ENCODE results near the gene KDM2A.

KDM2A gene

DNA sequence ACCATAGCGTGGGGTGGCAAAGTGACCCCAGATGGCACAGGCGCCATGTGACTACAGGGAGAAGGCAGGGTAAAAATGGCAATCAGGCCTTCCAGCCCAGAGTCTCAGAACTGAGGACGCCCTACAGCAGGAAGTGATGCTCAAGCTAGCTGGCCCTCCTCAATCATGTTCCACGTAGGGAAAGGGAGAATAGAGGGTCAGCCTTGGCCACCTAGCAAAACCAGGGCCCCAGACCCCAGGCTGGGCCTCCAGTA is 169.1 kb downstream of the KDM2A start:
- no peak for DNase-seq

DNA sequence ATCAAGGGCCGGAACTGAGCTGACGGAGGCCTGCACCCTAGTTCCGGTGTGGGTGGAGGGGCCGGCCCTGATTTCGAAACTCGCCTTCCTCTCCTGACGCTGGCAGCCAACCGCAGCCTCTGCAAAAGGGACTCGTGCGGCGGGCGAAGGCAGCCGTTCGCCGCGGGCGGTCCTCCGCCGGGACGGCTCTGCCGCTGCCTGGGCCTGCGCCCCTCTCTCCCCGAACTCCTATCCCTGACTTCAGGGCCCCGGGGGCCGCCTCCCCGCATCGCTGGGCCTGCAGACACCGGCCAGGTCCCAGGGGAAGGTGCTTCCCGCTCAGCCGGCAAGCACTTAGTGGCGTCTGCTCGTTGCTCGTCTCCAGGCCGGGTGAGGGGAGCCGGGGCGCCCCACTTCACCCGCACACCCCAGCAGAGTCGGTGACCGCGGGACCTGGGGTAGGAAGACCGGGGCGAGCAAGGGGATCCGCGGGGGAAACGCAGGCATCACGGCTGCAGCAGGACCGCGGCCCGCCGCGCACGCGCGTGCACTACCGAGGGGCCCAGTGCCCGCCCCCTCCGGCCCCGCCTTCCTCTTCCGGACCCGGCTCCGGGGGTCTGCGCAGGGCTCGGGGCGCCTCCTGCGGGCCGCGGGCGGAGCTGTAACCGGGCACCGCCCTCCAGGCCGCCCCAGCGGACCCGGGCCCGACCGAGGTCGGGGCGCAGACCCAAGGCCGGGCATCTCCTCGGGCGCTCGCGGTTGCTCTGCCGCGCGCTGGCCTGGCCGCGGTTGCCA is 169.6 kb downstream of the KDM2A start:
- DNase-seq, result peak; percentile 96

DNA sequence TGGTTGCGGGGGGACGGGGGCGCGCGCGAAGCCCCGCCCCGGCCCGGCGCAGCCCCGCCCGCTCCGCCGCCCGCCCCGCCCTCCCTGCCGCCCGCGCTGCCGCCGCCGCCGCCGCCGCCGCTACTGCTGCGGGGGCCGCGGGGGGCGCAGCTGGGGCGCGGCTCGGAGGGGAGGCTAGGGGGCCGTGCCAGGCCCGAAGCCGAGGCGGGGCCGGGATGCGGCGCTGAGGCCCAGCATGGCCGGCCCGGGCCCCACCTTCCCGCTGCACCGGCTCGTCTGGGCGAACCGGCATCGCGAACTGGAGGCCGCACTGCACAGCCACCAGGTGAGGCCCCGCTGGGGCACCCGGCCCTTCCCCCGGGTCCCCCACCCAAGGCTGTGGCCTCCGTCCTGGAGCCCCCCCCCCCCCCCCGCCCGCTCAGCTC is 170.2 kb downstream of the KDM2A start, which contains the start of gene ANKRD13D:
TSS of gene ANKRD13D (plus strand) at position 78 of the 425 bp plus-strand sequence. CDS start at position 236, 158 bp downstream.
- no peak for DNase-seq

DNA sequence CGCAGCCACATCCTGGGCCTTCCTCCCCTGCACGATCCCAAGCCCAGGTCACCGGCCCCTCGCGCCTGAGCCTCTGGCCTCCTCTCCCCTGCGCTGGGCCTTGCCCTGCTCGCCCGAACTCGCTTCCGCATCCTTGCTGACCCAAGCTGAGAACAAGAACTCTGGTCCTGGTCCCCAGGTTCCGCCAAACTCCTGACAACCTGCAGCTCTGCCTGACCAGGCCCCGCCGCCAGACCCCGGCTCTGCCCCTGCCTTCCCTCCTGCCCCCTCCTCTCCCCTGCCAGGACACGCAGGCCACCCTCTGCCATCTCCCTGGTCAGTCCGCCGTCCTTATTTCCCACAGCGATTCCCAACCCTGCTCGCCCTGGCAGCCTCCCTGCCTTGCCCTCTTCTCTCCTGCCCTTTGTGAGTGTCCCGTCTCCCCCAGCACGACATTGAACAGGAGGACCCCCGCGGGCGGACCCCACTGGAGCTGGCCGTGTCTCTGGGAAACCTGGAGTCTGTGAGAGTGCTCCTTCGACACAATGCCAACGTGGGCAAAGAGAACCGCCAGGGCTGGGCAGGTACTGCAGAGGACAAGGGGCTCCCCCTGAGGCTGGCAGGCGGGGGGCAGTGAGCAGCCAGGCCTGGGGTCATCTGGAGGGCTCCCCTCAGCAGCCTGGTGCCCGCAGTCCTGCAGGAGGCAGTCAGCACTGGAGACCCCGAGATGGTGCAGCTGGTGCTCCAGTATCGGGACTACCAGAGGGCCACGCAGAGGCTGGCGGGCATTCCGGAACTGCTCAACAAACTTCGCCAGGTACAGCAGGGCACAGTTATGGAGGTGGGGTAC is 170.8 kb downstream of the KDM2A start:
- peak; percentile 6 for DNase-seq

DNA sequence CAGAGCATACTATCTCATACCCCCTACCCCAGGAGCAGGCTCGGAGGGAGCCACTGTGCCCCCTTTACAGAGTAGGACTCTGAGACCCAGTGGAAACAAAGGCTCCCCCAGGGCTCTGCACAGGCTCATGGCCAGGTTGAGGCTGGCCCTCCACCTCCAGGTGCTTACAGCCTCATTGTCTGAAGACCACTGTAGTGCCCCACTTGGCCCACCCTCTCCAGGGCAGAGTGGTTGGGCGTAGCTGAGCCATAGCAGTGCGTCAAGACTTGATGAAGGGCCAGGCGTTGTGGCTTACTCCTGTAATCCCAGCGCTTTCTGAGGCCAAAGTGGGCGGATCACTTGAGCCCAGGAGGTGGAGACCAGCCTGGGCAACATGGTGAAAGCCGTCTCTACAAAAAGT is 171.7 kb downstream of the KDM2A start:
- peak; percentile 2 for DNase-seq

DNA sequence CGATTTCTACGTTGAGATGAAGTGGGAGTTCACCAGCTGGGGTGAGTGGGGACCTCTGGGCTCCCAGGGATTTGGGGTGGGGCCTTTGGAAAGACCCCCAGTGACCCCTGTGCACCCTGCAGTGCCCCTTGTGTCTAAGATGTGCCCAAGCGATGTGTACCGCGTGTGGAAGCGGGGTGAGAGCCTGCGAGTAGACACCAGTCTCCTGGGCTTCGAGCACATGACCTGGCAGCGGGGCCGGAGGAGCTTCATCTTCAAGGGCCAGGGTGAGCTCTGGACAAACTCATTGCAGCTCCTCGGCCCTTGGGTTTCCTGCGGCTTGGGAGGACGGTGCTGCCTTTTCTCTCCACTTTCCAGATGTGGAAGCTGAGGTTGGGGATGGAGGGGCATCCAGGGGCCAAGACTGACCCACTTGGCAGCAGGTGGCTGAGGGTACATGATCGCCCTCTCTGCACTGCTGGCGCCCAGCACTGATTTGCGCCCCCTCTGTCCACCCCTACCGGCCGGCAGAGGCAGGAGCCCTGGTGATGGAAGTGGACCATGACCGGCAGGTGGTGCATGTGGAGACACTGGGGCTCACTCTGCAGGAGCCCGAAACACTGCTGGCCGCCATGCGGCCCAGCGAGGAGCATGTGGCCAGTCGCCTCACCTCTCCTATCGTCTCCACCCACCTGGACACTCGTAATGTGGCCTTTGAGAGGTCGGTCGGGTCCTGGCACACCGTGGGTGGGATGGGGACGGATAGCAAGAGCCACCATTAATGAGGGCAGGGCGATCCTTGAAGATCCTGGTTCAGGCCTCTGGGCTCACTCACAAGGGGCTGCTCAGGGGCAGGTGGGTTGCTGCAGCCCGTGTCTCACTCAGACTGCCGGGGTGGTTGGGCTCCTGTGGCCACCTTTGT is 172.7 kb downstream of the KDM2A start:
- DNase-seq, result no peak

DNA sequence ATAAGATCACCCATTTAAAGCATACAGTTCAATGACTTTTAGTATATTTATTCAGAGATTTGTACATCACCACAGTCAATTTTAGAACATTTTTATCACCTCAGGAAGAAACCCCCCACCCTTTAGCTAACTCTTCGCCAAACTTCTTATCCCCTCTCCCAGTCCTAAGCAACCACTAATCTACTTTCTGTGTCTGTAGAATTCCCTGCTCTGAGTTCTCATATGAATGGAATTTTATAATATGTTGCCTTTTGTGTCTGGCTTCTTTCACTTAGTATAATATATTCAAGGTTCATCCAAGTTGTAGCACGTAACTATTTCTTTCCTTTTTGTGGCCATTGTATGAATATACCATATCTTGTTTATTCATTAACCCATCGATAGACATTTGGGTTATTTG is 173.6 kb downstream of the KDM2A start:
- no peak for DNase-seq

DNA sequence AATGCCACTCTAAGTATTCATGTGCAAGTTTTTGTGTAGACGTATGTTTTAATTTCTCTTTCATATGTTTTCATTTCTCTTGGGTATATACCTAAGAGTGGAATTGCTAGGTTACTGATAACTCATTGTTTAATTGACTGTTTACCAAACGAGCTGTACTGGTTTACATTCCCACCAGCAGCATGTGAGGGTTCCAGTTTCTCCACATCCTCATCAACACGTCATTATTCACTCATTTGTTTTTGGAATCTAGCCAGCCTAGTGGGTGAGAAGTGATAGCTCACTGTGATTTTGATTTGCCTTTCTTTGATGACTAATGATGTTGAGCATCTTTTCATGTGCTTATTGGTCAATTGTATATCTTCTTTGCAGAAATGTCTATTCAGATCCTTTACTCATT is 174.0 kb downstream of the KDM2A start:
- DNase-seq, result no peak

DNA sequence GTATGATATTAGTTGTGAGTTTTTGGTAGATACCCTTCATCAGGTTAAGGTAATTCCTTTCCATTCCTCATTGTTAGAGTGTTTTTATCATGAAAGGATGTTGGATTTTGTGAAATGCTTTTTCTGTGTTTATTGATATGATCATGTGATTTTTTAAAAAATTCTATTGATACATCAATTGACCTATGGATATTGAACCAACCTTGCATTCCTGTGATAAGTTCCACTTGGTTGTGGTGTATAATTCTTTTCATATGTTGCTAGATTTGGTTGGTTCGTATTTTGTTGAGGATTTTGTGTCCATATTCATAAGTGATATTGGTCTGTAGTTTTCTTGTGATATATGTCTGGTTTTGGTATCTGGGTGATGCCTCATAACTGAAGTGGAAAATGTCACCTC is 176.8 kb downstream of the KDM2A start:
- DNase-seq, result no peak

DNA sequence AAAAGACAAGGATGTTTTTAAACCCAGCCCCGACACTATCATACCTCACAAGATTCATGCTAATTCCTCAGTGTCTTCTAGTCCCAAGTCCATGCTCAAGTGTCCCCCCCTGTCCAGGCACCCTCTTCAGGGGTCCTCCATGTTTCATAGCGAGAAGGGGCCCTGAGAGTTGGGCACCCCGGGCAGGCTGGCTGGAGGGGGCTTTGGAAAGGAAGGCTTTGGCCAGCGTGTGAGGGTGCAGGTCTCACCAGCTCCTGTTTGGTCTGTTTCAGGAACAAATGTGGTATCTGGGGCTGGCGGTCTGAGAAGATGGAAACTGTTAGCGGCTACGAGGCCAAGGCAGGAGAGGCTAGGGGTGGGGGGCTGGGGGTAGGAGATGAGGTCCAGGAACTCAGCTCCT is 179.7 kb downstream of the KDM2A start:
- DNase-seq, result no peak

DNA sequence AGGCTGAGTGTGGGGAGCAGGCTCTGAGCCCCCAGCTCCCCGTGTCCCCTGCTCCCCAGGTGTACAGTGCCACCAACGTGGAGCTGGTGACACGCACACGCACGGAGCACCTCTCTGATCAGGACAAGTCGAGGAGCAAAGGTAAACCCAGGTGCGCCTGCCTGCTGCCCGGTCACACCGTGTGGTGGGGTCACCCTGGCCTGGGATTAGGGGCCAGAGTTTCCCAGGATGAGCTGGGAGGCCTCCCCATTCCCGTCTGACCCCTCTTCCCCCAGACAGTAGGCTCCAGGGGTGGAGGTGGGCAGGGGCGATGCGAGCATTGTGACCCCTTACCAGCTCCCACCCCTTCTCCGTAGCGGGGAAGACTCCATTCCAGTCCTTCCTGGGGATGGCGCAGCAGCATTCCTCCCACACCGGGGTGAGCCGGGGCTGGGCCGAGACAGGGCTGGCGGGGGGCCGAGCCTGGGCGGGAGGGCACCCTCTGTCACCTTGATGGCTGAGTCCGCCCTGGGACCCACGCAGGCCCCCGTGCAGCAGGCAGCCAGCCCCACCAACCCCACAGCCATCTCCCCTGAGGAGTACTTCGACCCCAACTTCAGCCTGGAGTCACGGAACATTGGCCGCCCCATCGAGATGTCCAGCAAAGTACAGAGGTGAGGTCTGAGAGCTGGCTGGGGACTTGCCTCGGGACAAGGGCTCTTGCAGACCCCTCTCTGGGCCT is 180.6 kb downstream of the KDM2A start:
- DNase-seq, result no peak

DNA sequence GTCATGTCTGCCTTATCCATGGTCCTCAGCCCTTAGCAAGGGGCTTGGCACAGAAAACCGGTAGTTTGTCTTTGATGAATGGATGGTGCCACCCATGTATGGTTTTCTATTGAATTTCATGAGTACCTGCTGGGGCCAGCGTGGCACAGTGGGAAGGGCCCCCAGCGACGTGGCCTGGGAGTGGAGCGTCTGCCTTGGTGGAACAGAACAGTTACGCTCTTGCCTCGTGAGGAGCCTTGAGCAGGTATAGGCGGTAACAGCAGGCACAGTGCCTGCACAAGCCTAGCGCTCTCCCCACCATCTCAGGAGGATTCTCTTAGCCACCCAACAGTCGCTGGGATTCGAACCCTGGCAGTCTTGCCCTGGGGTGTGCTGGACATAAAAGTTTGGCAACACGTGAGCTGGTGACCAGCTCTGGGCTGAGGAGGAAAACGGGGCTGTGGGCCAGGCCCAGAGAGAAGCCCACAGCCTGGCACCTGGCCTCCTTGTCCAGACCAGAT is 181.2 kb downstream of the KDM2A start:
- DNase-seq, result no peak

DNA sequence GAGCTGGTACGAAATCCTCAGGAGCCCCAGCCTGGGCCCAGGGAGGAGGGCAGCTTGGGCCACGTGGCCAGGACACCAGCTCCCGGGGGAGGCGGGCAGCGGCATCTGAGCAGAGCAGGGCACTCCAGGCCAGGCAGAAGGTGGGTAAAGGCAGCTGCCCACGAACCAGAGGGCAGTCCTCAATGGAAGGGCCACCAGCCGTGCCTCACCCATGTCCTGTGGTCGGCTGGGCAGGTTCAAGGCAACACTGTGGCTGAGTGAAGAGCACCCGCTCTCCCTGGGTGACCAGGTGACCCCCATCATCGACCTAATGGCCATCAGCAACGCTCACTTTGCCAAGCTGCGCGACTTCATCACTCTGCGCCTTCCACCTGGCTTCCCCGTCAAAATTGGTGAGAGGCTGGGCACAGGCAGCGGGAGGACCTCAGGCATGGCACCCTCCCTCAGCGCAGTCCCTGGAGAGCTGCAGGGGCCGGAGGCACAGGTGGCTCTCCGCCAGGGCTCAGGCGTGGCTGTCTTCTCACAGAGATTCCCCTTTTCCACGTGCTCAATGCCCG is 181.8 kb downstream of the KDM2A start:
- DNase-seq, result no peak

DNA sequence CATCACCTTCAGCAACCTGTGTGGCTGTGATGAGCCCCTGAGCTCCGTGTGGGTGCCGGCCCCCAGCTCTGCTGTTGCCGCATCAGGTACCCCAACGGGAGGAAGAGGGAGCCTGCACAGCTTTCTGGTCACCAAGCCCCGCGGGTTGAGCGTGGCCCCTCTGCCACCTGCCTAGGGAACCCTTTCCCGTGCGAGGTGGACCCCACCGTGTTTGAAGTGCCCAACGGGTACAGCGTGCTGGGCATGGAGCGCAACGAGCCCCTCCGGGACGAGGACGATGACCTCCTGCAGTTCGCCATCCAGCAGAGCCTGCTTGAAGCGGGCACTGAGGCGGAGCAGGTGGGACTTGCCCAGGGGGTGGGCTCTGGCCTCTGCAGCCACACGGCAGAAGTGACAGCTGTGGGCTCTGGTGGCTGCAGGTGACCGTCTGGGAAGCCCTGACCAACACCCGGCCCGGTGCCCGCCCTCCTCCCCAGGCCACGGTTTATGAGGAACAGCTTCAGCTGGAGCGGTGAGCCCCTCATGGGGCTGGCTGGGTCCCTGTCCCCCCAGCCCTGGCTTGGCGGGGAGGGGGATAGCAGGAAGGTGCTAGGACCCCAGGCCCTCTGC is 182.4 kb downstream of the KDM2A start:
- no peak for DNase-seq

DNA sequence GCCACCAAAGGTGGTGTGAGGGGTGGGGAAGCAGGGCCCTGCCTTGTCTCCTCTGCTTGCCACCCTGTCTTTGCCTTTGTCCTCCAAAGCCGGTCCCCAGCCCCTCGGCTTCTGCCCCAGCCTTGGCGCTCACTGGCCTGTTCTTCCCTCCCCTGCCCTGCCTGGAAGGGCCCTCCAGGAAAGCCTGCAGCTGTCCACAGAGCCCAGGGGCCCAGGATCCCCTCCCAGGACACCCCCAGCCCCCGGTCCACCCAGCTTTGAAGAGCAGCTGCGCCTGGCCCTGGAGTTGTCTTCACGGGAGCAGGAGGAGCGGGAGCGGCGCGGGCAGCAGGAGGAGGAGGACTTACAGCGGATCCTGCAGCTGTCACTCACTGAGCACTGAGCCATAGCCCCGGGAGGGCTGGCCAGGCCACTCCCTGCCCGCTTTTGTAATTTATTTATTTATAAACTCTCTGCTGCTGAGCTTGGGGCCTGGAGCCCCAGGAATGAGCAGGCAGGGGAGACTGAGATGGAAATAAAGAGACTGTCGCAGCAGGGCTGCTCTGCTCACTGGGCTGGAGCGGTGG is 183.0 kb downstream of the KDM2A start:
- DNase-seq, result no peak

DNA sequence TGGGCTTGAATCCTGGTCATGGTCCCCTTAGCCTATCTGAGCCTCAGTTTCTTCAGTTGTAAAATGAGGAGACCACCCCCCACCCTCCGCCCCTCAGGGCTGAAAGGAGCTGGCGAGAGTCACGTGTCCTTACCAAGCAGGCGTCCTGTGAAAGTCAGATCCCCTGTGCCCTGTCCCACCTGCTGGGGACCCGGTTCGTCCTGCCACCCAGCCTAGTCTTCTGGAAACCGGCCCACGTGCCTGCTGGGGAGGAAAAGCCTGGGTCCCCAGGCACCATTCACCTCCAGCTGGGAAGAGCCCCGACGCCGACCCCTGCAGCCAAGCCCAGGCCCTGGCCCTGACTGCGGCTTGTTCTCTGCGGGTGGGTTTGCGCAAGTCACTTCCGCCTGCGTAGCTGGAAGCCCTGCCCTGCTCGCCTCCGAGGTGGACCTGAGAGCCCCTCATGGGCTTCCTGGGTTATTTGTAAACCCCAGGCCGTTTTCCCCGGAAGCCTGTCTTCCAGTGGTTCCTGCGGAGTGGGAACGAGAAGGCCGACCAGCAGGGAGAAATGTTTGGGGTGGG is 183.6 kb downstream of the KDM2A start:
- DNase-seq, result no peak

DNA sequence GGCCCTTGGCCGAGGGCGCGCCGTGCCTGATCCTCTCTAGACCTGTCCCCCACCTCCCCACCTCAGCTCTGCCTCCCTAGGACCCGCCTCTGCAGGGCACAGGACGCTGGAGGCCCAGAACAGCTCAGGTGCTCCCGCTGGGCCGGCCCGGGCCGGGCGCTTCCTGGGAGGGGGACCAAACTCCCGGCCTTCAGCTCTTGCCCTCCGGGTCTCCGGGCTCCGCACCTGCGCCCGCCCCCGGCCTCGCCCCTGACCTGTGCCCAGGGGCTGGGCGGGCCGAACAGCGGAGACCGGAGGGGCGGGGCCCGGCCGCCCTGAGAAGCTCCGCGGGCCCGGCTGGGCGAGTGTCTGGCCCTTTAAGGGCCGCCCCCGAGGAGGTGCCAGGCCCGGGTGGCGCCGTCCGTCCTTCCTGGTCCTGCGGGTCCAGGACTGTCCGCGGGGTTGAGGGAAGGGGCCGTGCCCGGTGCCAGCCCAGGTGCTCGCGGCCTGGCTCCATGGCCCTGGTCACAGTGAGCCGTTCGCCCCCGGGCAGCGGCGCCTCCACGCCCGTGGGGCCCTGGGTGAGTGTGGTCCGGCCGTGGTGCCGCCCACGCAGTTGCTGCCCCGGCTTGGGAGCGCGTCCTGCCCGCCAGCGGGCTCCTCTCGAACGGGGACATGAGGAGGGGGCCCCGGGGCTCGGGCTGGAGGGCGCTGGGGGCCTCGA is 184.2 kb downstream of the KDM2A start, which contains the start of gene SSH3:
TSS of gene SSH3 (plus strand) at position 399 of the 703 bp plus-strand sequence. CDS start at position 495, 96 bp downstream.
- peak; percentile 64 for DNase-seq

DNA sequence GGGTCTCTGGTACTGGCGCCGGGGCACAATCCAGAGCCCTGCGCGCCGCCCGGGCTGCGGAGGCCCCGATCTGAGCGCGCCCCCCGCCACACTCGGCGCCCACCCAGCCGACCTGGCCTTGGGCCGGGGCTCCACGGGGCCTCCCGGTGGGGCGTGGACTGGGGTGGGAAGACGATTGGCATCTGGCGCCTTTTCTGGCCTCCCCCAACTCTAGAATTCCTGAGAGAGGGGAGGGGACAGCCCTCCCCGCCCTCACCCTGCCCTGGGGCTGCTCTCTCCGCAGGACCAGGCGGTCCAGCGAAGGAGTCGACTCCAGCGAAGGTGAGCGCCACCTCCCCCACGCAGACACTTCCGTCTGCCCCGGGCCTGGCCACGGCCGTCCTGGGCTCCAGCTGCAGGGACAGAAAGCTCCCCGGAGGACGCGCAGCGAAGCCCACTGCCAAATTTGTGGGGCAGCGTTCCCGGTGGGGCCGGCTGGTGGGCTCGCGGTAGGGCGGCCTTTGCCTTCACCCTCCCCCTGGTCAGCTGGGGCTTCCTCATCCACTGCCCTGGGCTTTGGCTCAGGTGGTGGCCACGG is 184.9 kb downstream of the KDM2A start:
- DNase-seq, result peak; percentile 54

DNA sequence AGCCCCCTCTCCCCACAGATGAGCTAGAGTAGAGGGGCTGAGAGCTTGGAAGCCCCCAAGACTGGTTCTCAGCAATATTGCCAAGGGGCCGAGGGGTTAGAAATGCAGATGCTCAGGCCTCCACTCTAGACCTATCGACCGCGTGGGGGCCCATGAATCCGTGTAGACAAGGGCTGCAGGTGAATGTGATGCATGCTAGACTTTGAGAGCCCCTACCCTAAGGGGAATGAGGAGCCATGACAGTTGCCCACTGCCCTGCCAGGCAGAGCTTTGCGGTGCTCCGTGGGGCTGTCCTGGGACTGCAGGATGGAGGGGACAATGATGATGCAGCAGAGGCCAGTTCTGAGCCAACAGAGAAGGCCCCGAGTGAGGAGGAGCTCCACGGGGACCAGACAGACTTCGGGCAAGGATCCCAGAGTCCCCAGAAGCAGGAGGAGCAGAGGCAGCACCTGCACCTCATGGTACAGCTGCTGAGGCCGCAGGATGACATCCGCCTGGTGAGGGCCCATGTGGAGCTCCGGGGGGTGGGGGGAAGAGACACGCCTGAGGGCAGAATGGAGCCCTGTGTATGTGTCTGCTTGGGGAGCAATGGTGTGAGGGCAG is 185.5 kb downstream of the KDM2A start:
- no peak for DNase-seq
